Measurements from ENCODE around the gene RNF34. TPM values are rescaled to one million over a fixed set of nuclear protein-coding genes. Genes with fewer than 3 reads are reported as not detected.
A peak's percentile ranks its signal among the peaks of the same experiment; 100 is the strongest.

RNF34 gene
- total RNA-seq, 1 experiment from 2014 or later, result 54.1 TPM

- intact Hi-C loops (cut with micrococcal nuclease; ENCODE audit: unreplicated experiment), result loop anchor here (1.0 kb wide), 1 partner anchor 47 kb away; no protein-coding TSS in a partner anchor
- Mint-ChIP-seq H3K27me3 (ENCODE audit: insufficient read depth, unreplicated experiment) (no peaks in the 10 kb centered on the region), H3K27ac (ENCODE audit: unreplicated experiment) (peak overlapping the region; percentile 98), H3K36me3 (ENCODE audit: insufficient read depth, unreplicated experiment) (peaks cover 17% of the 10 kb centered on the region), H3K9me3 (ENCODE audit: unreplicated experiment) (no peaks in the 10 kb centered on the region), H3K4me3 (ENCODE audit: unreplicated experiment) (peak overlapping the region; percentile 95), H3K4me1 (ENCODE audit: low read depth, unreplicated experiment) (peaks cover 13% of the 10 kb centered on the region)
- no peaks in the 10 kb centered on the region for H3K4me1 ChIP-seq
- ChIA-PET CTCF (interaction anchor here (0.6 to 1.7 kb wide), 2 partner anchors 19 to 48 kb away, joined by 5 to 7 read pairs; partner anchors contain the start of gene RNF34), POLR2A (interaction anchor here (0.5 to 2.8 kb wide), 6 partner anchors 24 to 608 kb away, joined by 3 to 41 read pairs (median 4); partner anchors contain the start of genes ORAI1 and RNF34)
- no peak for DNase-seq
- peak overlapping the region; percentile 68 for H3K4me3 ChIP-seq (ENCODE audit: low read depth, low read length)
- no peaks in the 10 kb centered on the region for H3K9me3 ChIP-seq
- TF ChIP-seq CTCF (IDR thresholded peaks at IDR 0.05; ENCODE audit: insufficient read depth in 1 of 2, low read depth in 1 of 2, low read length in 1 of 2, severe bottlenecking in 1 of 2, unreplicated experiment in 1 of 2), result no peak
- no TSS peak for BruUV-seq (replicated peaks)
- H3K27me3 ChIP-seq (replicated peaks; ENCODE audit: control insufficient read depth, insufficient read depth, low read length), result no peaks in the 10 kb centered on the region
- no peaks in the 10 kb centered on the region for H3K36me3 ChIP-seq (ENCODE audit: control insufficient read depth, insufficient read depth, low read length)
Observed at GRCh38 chr12:121352682-121353018, 47.3 kb upstream of the RNF34 start.

- ChIA-PET POLR2A (no interaction called here), CTCF (no interaction called here)
- no peak for DNase-seq
- no peaks in the 10 kb centered on the region for H3K9me3 Mint-ChIP-seq (ENCODE audit: unreplicated experiment)
- peaks cover 12% of the 10 kb centered on the region for H3K36me3 Mint-ChIP-seq (ENCODE audit: insufficient read depth, unreplicated experiment)
- TF ChIP-seq CTCF (IDR thresholded peaks at IDR 0.05; ENCODE audit: insufficient read depth in 1 of 2, low read depth in 1 of 2, low read length in 1 of 2, severe bottlenecking in 1 of 2, unreplicated experiment in 1 of 2), result no peak
- intact Hi-C loops (cut with micrococcal nuclease; ENCODE audit: unreplicated experiment), result no loop called here
- peaks cover 13% of the 10 kb centered on the region for H3K4me1 Mint-ChIP-seq (ENCODE audit: low read depth, unreplicated experiment)
- H3K36me3 ChIP-seq (ENCODE audit: control insufficient read depth, insufficient read depth, low read length), result no peaks in the 10 kb centered on the region
- H3K9me3 ChIP-seq, result no peaks in the 10 kb centered on the region
- no peaks in the 10 kb centered on the region for H3K4me1 ChIP-seq
- H3K4me3 ChIP-seq (ENCODE audit: low read depth, low read length), result no peak overlapping the region
- H3K27ac Mint-ChIP-seq (ENCODE audit: unreplicated experiment), result no peak overlapping the region
- H3K4me3 Mint-ChIP-seq (ENCODE audit: unreplicated experiment), result no peak overlapping the region
- BruUV-seq (replicated peaks), result no TSS peak
- no peaks in the 10 kb centered on the region for H3K27me3 ChIP-seq (replicated peaks; ENCODE audit: control insufficient read depth, insufficient read depth, low read length)
- no peaks in the 10 kb centered on the region for H3K27me3 Mint-ChIP-seq (ENCODE audit: insufficient read depth, unreplicated experiment)
Observed at GRCh38 chr12:121355818-121356217, 44.1 kb upstream of the RNF34 start.

- Histone ChIP-seq H3K4me1 (no peaks in the 10 kb centered on the region), H3K4me3 (ENCODE audit: low read depth, low read length) (no peak overlapping the region), H3K27me3 (replicated peaks; ENCODE audit: control insufficient read depth, insufficient read depth, low read length) (no peaks in the 10 kb centered on the region), H3K9me3 (no peaks in the 10 kb centered on the region), H3K36me3 (ENCODE audit: control insufficient read depth, insufficient read depth, low read length) (no peaks in the 10 kb centered on the region)
- no peak for TF ChIP-seq CTCF (IDR thresholded peaks at IDR 0.05; ENCODE audit: insufficient read depth in 1 of 2, low read depth in 1 of 2, low read length in 1 of 2, severe bottlenecking in 1 of 2, unreplicated experiment in 1 of 2)
- ChIA-PET CTCF (no interaction called here), POLR2A (no interaction called here)
- DNase-seq, result no peak
- peaks cover 10% of the 10 kb centered on the region for H3K36me3 Mint-ChIP-seq (ENCODE audit: insufficient read depth, unreplicated experiment)
- H3K27me3 Mint-ChIP-seq (ENCODE audit: insufficient read depth, unreplicated experiment), result no peaks in the 10 kb centered on the region
- no peak overlapping the region for H3K27ac Mint-ChIP-seq (ENCODE audit: unreplicated experiment)
- BruUV-seq (replicated peaks), result no TSS peak
- H3K4me1 Mint-ChIP-seq (ENCODE audit: low read depth, unreplicated experiment), result peaks cover 13% of the 10 kb centered on the region
- H3K9me3 Mint-ChIP-seq (ENCODE audit: unreplicated experiment), result no peaks in the 10 kb centered on the region
- intact Hi-C loops (cut with micrococcal nuclease; ENCODE audit: unreplicated experiment), result no loop called here
- H3K4me3 Mint-ChIP-seq (ENCODE audit: unreplicated experiment), result no peak overlapping the region
Observed at GRCh38 chr12:121356657-121357056, 43.3 kb upstream of the RNF34 start.
